Measurements from ENCODE around the gene KIF23.

Gene KIF23

DNA sequence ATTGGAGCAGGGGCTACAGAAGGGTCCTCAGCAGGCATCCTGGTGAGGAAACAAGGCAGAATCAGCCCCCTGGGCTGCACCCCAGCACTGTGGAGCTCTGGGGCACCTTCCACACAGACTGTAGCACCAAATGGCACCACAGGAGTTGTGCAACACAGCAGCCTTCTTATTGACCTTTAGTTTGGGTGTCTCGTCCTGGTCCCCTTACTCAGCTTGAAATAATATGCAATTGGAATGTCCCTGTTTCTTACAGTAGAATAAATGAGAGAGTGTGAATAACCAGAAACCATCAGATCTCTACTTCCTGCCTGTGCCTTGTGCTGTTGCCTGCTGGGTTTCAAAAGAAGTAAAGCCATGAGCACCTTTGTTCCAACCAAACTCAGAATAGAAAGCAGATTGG, 82.9 kb downstream of the KIF23 start:
- no peak for ATAC-seq

DNA sequence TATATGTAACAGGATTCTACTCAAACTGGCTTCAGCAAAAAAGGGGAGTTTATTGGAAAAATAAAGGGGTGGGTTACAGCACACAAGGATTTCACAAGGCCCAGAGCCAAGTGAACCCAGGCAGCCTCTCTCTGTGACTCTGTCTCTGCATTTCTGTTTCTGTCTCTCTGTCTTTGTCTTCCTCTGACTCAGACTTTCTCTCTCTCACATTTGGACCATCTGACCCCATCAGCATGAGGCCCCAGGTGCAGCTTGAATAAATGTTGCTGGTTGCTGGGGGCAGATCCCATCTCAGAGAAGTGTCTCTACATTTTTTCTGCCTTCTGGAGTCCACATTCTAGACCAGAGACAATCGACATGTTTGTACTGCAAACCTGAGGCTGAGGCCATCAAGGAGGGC, 83.5 kb downstream of the KIF23 start:
- ATAC-seq = no peak

All from activated CD4-positive, CD25-positive, alpha-beta regulatory T cell treated with anti-CD3 and anti-CD28 coated beads, Interleukin-2, amount 50 U/mL, for 24 hours (primary cell).